ENCODE results near the gene PLRG1. TPM values are rescaled to one million over a fixed set of nuclear protein-coding genes. Genes with fewer than 3 reads are reported as not detected.

PLRG1 gene
- polyA plus RNA-seq, 1 experiment = 98.6 TPM

DNA sequence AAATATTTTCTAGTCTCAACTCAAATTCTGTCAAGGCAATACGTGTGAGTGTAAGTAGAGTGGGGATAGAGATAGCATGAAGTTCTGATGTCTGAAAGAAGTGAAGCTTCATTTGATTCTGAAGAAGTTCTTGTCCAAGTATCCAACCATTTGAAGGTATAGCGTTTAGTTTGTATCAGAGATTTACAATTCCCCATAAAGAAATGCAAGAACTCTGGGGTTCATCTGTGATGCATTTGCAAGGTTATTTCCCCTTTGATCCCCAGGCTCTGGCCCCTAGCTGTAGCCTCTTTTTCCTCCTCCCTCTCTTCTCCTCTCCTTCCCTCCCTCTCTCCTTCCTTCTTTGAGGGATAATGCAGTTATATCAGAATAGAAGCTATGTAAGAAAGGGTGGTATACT, 32.5 kb upstream of the PLRG1 start:
- Histone ChIP-seq H3K36me3 (ENCODE audit: control insufficient read depth, insufficient read depth, low read length) (no peaks in the 10 kb centered on the region), H3K27me3 (ENCODE audit: control insufficient read depth, insufficient read depth, low read length) (no peaks in the 10 kb centered on the region), H3K4me3 (ENCODE audit: low read depth, low read length) (no peak overlapping the region)
- POLR2A ChIA-PET = no interaction called here
- DNase-seq (ENCODE audit: low read depth) = no peak
- CTCF ChIA-PET = no interaction called here
- no peak for TF ChIP-seq CTCF (IDR thresholded peaks at IDR 0.05; ENCODE audit: insufficient read depth, low read depth, low read length)

- ChIA-PET CTCF (no interaction called here), POLR2A (no interaction called here)
- no peak overlapping the region for H3K4me3 ChIP-seq (ENCODE audit: low read depth, low read length)
- no peaks in the 10 kb centered on the region for H3K27me3 ChIP-seq (ENCODE audit: control insufficient read depth, insufficient read depth, low read length)
- no peak for DNase-seq (ENCODE audit: low read depth)
- H3K36me3 ChIP-seq (ENCODE audit: control insufficient read depth, insufficient read depth, low read length) = no peaks in the 10 kb centered on the region
- TF ChIP-seq CTCF (IDR thresholded peaks at IDR 0.05; ENCODE audit: insufficient read depth, low read depth, low read length) = no peak
Observed at GRCh38 chr4:154579927-154580326, 29.7 kb upstream of the PLRG1 start.

GRCh38 chr4:154578919-154579318, 28.7 kb upstream of the PLRG1 start:
- CTCF ChIA-PET = interaction anchor here (1.2 kb wide), 1 partner anchor 18 kb away, joined by 4 read pairs; no protein-coding TSS in a partner anchor
- Histone ChIP-seq H3K27me3 (ENCODE audit: control insufficient read depth, insufficient read depth, low read length) (no peaks in the 10 kb centered on the region), H3K36me3 (ENCODE audit: control insufficient read depth, insufficient read depth, low read length) (no peaks in the 10 kb centered on the region), H3K4me3 (ENCODE audit: low read depth, low read length) (no peak overlapping the region)
- POLR2A ChIA-PET = no interaction called here
- no peak for DNase-seq (ENCODE audit: low read depth)
- no peak for TF ChIP-seq CTCF (IDR thresholded peaks at IDR 0.05; ENCODE audit: insufficient read depth, low read depth, low read length)

GRCh38 chr4:154577324-154577723, 27.1 kb upstream of the PLRG1 start:
- Histone ChIP-seq H3K4me3 (ENCODE audit: low read depth, low read length) (no peak overlapping the region), H3K27me3 (ENCODE audit: control insufficient read depth, insufficient read depth, low read length) (no peaks in the 10 kb centered on the region), H3K36me3 (ENCODE audit: control insufficient read depth, insufficient read depth, low read length) (no peaks in the 10 kb centered on the region)
- no peak for TF ChIP-seq CTCF (IDR thresholded peaks at IDR 0.05; ENCODE audit: insufficient read depth, low read depth, low read length)
- DNase-seq (ENCODE audit: low read depth) = no peak
- ChIA-PET CTCF (no interaction called here), POLR2A (no interaction called here)

- DNase-seq (ENCODE audit: low read depth) = no peak
- CTCF ChIA-PET = interaction anchor here (1.1 to 1.5 kb wide), 3 partner anchors 9 to 22 kb away, joined by 3 to 6 read pairs (median 4); no protein-coding TSS in a partner anchor
- no peaks in the 10 kb centered on the region for H3K36me3 ChIP-seq (ENCODE audit: control insufficient read depth, insufficient read depth, low read length)
- TF ChIP-seq CTCF (IDR thresholded peaks at IDR 0.05; ENCODE audit: insufficient read depth, low read depth, low read length) = no peak
- H3K4me3 ChIP-seq (ENCODE audit: low read depth, low read length) = no peak overlapping the region
- POLR2A ChIA-PET = no interaction called here
- no peaks in the 10 kb centered on the region for H3K27me3 ChIP-seq (ENCODE audit: control insufficient read depth, insufficient read depth, low read length)
Observed at GRCh38 chr4:154574311-154574710, 24.1 kb upstream of the PLRG1 start.
